ENCODE data around the gene FAM8A1.

FAM8A1 gene

DNA sequence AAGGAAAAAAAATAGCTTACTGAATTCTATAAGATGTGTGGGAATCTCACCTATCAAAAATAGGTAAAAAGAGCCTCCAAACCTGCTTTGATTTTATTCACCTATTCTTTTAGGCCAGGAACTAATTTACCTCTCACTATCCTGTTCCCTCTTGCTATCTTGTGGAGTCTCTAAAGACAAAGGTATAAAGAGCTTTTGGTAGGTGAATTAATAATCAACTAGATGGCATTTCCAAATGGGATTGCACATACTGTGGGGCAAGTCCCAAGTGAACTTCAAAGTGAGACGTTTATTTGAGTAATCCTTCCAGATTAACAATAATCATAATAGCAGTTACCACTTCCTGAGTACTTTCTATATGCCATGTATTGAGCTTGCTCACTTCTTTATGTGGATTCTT, 2.8 kb downstream of the FAM8A1 start:
- DNase-seq = no peak

DNA sequence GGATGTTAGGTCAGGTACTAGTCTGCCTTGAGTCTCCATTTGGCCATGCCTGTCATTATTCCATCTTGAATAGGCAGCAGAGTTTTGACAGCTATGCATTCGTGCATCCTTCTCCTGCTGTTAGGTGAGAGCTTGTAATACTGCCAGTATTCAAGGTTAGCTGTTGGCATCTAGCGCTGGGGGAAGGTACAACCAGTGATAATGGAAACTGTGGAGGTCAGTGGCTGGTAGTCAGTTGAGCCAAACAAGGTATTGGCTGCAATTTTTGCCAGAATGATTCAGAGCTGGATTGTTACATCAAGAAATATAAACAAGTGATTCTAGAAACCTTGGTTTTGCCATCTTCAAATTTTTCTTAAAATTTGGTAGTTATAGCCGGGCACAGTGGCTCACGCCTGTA, 6.5 kb downstream of the FAM8A1 start:
- no peak for DNase-seq

DNA sequence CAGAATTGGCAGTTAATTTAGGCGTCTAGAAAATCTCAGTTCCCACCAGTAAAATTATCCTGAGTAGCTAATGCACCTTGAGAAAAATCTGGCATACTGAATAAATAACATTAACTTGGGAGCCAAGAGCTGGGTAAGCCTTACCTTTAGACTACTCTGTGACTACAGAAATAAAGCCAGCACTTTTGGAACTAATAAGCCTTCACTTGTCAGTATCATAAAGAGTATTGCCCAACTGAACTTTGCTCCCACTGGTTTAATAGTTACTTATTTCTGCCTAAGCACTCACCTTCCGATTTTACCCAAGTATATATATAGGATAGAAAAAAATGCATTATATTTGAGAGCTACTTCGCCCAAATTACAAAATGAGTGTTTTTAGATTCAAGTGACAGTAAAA, 10.7 kb downstream of the FAM8A1 start:
- no peak for DNase-seq

DNA sequence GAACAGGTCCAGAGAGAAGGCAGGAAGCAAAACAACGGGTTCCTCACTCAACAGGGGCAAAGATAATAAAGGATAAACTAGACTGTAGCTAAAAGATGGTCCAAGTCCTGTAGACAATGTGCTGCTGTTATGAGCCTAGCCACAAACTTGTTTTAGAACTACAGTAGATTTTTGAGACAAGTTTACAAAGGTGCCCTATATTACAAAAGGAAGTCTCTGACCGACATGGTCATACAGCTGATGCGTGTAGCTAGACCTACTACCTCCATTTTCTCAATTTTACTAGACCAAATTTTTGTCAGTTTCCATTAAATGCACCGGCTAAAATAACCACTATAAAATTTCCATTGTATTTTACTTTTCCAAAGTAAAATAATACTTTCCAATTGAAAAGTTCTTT, 11.9 kb downstream of the FAM8A1 start:
- no peak for DNase-seq

DNA sequence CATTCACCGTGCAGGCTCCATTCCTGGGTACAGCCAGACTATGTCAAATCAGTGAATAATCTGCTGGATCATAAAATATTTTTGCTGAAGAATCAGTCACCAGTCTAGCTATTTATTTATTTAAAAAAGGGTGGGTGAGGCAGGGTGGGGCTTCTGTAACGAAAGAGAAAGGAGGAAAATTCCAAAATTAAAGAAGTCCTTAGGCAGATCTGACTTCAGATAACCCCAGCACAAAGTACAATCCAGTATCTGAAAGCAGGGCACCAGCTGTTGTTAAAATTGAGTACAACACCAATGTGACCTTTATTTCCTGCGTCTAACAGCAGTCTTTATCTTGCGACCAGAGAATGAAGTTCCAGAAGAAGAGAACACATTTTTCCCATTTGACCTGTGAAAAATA, 15.7 kb downstream of the FAM8A1 start:
- DNase-seq = no peak

DNA sequence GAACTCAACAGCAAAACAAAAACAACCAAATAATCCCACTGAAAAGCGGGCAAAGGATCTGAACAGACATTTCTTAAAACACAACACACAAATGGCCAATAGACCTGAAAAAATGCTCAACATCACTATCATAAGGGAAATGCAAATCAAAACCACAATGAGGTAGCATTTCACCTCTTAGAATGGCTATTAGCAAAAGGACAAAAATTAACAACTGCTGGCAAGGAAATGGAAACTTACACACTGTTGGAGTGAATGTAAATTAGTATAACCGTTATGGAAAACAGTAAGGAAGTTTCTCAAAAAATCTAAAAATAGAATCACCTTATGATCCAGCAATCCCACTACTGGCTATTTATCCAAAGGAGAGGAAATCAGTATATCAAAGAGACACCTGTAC, 20.9 kb downstream of the FAM8A1 start:
- DNase-seq = no peak

DNA sequence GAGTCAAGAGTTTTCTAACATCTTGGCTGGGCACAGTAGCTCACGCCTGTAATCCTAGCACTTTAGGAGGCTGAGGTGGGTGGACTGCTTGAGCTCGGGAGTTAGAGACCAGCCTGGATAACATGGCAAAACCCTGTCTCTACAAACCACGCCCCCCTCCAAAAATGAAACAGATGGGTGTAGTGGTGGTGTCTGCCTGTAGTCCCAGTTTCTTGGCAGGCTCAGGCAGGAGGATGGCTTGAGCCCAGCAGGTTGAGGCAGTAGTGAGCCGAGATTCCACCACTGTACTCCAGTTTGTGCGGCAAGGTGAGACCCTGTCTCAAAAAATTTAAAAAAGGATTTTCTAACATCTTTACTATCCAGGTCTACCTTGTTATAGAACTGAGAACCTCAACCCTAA, 22.0 kb downstream of the FAM8A1 start:
- DNase-seq = no peak

DNA sequence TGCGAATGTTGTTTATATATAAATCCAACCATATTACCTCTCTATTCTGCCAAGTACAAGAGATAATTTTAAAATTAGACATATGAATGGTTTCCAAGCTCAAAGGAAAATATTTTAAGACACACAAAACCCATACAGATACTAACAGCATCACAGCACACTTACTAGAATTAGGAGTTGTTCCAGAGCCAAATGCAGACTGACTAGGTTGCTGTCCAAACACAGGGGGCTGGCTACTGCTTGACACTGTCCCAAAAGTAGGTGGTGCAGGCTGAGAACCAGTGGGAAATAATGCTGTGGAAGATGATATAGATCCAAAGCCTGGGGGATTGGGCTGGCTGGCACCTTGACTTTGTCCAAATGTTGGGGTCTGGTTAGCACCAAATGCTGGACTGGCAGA, 24.3 kb downstream of the FAM8A1 start:
- DNase-seq = no peak

DNA sequence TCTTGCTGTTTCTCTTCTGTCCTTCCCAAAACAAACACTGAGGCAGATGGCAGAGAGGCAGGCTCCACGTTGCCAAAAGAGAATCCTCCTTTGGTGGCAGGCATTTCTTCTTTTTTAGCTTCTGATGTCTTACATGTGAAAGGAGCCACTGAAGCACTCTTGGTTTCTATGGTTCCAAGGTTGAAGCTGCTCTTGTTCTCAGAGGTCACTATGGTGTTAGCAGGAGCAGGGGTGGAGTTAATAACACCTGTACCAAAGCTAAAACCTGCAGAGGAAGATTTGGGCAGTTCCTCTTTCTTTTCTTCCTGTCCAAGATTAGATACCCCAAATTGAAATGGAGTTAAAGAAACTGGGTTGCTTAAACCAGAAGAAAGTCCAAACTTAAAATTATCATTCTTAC, 28.8 kb downstream of the FAM8A1 start:
- no peak for DNase-seq

DNA sequence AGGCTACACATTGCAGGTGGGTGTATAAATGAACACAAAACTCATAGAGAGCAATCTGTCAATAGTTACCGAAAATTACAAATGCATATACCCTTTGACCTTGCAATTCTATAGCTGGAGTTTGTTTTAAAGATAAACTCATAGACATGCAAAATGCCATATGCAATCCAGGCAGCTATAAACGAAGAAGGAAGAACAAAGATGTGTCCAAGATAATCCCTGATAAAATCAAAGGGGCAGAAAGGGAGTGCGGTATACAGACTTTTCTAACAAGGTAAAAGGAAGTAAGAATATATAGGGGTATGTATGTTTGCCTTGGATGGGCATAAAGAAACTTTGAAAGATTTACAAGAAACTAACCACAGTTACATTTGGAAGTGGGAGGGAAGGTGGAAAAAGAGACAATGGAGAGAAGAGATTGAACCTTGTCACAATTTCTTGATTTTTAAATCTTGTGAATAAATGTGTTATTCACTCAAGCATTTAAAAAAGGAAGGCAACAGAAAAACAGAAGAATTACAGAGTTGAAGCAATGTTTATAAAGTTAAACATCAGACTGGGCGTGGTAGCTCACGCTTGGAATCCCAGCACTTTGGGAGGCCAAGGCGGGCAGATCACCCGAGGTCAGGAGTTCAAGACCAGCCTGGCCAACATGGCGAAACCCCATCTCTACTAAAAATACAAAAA, 29.9 kb downstream of the FAM8A1 start:
- no peak for DNase-seq

DNA sequence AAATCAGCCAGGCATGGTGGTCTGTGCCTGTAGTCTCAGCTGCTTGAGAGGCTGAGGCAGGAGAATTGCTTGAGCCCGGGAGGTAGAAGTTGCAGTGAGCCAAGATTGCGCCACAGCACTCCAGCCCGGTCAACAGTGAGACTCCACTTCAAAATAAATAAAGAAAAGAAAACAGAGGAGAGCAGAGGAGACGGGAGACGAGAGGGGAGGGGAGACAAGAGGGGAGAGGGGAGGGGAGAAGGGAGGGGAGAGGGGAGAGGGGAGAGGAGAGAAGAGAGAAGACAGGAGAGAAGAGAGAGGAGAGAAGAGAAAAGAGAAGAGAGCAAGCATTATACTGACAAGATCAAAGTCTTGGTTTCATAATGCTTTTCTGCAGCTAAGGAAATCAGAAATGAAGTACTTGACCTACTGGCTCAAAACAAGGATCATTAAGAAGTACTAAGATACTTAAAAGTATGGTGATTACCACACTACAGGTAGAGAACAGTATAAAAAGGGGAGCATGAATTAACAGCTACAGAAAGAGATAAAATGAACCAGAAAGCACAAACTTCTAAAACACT, 30.5 kb downstream of the FAM8A1 start:
- no peak for DNase-seq

DNA sequence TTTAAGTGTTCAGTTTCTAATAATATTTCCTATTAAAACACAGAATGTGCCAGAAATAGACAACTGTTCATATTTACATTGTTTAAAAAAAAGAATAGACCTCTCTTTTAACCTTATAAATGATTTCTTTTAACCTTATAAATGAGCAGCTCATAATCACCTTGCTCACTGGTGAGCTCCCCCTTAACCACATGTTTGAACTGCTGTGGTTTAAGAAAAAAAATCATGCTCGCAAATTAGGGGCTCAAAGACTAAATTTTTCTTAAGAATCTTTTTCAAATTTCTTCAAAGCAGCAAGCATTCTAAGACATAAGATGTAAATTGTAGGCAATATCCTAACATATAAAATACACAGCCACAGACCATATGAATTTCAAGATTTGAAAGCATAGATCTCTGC, 32.8 kb downstream of the FAM8A1 start:
- DNase-seq = no peak

DNA sequence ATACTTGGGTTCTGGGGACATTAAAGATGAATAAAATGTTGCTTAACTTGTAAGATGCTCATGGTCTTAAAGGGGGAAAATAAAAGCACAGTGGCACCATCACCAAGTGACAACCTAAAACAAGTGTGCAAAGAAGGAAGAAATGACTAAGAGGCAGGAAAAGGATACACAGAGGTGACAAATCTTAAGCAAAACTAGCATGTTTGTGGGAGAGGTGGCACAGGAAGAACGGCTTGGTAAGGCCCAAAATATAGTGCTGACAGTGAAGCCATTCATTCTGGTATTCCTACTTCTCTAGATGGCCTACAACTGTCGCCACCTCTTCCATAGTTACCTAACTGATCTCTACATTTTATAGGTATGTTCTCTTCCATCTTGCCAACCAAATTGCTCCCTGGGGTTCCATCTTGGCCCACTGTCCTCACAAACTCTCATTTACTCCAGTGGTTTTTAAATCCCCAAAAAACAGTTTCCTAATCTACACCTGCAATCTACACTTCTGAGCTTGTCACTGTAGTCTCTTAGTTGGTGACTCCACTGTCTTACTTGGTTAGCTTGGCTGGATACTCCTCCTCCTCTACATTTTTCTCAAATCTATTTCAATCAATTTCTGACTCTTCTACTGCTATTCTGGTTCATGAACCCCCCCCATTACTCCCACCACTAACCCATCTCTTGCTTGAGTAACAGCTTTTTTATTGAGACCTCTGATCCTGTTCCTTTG, 33.5 kb downstream of the FAM8A1 start:
- DNase-seq = no peak

DNA sequence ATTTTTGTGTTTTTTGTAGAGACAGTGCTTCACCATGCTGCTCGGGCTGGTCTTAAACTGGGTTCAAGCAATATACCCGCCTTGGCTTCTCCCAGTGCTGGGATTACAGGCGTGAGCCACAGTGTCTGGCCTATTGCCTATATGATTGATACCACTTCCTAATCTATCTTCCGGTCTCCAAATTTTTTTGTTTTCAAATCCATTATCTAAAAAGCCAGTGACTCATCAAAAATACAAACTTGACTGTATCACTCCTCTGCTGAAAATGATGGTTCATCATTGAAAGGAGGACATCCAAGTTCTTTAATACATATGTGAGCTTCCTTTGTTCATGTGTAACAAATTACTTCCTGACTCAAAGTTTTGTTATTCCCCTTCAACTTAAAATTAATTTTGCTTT, 35.5 kb downstream of the FAM8A1 start:
- no peak for DNase-seq

DNA sequence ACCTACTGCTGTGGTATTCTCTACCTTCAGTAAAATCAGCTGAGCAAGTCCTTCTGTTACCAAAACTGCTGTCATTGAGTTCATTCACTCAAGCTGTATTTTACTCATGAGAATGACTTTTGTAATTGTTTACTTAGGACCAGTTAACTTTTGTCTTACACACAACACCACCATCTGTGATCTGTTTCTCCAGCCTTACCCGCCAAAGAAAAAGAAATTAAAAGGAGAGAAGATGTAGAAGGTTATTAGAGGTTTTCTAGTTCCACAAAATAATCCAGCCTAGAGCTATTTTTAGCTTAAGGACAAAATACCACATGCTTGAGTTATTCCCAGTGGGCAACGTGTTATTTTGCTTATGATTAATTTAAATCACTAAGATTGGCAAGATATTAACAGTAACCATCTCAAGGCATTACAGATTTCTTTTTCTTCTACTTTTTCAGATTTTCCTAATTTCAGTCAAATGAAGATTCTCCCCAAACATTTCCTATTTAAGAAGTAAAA, 38.2 kb downstream of the FAM8A1 start:
- no peak for DNase-seq

DNA sequence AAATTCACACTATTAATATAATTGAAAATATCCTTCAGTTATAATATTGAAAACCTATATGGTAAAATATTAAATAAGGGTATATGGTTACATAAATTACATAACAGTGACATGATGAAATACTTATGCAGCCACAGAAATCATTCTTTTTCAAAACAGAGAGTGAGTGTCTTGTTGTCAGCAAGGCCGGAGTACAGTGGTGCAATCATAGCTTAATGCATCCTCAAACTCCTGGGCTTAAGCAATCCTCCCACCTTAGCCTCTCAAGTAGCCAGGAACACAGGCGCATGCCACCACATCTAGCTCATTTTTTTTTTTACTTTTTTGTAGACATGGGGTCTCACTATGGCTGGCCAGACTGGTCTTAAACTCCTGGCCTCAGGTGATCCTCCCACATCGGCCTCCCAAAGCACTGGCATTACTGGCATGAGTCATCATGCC, 40.4 kb downstream of the FAM8A1 start:
- peak; percentile 63 to 71 for DNase-seq

DNA sequence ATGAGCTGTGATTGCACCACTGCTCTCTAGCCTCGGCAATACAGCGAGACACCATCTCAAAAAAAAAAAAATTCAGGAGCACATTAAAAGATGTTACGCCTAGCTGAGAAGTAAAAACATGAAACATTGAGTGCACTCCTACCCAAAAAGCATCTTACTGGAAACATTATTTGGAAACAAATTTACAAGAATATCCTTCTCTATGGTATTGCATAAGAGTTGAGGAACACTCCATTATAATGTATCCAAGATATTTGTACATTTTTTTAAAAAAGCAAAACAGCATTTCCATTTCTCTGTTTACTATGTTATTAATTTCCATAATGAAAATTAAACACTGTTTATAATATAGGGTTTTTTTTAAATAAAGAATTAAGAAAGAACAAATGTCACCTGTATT, 48.6 kb downstream of the FAM8A1 start:
- no peak for DNase-seq

DNA sequence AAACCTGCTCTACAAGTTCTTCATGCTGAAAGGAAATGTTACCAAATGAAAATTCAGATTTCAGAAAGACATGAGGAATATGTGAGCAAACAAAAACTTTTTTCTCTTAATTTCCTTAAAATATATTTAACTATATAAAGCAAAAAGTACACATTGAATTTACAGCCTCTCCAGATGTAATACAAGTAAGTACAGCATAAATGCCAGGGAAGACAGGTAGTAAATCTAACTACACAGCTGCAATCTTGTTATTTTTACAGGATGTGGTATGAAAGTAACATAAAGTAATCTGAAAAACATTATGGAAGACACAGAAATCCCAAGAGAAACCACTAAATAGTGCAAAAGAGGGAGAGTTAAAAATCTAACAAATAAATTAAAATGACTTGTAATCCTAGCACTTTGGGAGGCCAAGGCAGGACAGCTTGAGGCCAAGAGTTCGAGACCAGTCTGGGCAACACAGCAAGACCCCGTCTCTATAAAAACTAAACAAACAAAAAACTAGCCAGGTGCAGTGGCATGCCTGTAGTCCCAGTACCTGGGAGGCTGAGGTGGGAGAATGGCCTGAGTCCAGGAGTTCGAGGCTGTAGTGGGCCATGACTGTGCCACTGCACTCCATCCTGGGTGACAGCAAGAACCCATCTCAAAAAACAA, 50.7 kb downstream of the FAM8A1 start:
- no peak for DNase-seq

DNA sequence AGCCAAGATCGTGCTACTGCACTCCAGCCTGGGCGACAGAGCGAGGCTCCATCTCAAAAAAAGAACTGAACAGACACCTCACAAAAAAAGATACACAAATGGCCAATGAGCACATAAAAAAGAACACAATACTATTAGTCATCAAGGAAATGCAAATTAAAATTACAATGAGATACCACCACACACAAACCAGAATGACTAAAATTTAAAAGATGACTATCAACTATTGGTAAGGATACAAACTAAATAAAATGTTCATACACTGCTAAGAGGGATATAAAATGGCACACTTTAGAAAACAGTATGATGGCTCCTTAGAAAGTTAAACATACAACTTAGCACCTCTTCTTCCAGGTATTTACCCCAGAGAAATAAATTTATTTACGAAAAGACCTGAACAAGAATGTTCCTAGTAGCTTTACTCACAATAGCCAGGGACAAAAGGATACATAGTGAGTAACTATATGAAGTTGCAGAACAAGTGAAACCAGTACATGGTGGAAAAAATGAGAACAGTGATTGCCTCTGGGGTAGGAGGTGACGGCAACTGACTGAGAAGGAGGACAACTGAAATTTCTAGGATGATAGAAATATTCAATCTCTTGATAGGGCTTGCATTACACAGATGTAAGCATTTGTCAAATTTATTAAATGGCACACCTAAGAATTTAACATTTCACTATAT, 53.2 kb downstream of the FAM8A1 start:
- no peak for DNase-seq

DNA sequence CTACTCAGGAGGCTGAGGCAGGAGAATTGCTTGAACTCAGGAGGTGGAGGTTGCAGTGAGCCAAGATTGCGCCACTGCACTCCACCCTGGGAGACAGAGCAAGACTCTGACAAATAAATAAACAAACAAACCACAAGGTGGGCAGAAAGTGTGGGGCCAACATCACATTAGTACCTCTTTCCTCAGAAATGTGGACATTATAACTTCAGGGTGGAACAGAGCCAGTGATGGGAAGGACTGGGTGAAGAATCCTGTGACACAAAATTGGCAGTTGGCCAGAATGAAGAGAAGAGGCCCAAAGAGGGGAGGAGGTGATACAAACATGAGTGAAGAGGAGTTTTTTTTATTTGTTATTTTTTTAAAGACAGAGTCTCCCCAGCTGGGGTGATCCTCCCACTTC, 56.0 kb downstream of the FAM8A1 start:
- peak in 1 of 2 donors; percentile 3 for DNase-seq

DNA sequence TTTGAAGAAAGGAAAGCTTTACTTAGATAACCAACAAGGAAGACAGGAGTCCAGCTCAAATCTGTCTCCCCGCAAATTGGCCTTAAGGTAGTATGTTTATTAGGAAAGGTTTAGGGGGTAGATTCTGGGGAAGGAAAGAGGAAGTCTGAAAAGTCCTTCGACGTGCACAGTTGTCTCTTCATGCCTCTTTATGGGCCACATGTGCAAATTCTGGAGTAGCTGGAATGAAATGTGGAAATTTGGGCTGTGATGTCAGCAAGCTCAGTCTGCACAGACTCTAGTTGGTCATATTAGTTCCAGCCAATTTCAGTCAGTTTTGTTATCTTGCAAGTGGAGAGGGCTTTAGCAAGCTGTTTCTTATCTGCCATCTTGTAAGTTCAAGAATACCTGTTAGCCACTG, 56.5 kb downstream of the FAM8A1 start:
- DNase-seq = no peak
